Type B pancreatic cell (in vitro differentiated cells): ENCODE results near the gene LRMDA. TPM values are rescaled to one million over a fixed set of nuclear protein-coding genes. Genes with fewer than 3 reads are reported as not detected.

Experiments used
- DNase-seq: peaks from one replicate; pipeline ENCODE4 v3.0.0; 2021; ENCODE audit warnings: mixed read lengths; ENCODE audit not compliant: unreplicated experiment; ENCODE audit errors: extremely low spot score
- H3K27ac Mint-ChIP-seq: 2 replicates; pipeline ENCODE4 v1.8.0; 2021; ENCODE audit warnings: mild to moderate bottlenecking, mixed read lengths
- H3K27me3 Mint-ChIP-seq: 2 replicates; pipeline ENCODE4 v1.8.0; 2021; ENCODE audit warnings: mixed read lengths
- H3K36me3 Mint-ChIP-seq: 2 replicates; pipeline ENCODE4 v1.8.0; 2021; ENCODE audit warnings: mixed read lengths
- H3K4me1 Mint-ChIP-seq: one replicate; pipeline ENCODE4 v1.8.0; 2021; ENCODE audit warnings: mixed read lengths; ENCODE audit not compliant: unreplicated experiment
- H3K4me3 Mint-ChIP-seq: 2 replicates; pipeline ENCODE4 v1.8.0; 2021; ENCODE audit warnings: mild to moderate bottlenecking, mixed read lengths
- H3K9me3 Mint-ChIP-seq: 2 replicates; pipeline ENCODE4 v1.8.0; 2021; ENCODE audit warnings: mixed read lengths
- total RNA-seq: library from RNA; stranded (reverse); gene quantifications from 2 replicates; pipeline ENCODE4 v1.2.1, GENCODE V29; 2021; ENCODE audit warnings: low replicate concordance
- TF ChIP-seq, protein P1 (sequence below): fragments of 200-600 bp; sonication (generic); conservative IDR thresholded peaks from 2 replicates; pipeline ENCODE4 v1.5.0; 2021; ENCODE audit warnings: antibody characterized with exemption, mild to moderate bottlenecking

Gene LRMDA
- total RNA-seq, 1 donor from 2014 or later, result 2.0 TPM

DNA sequence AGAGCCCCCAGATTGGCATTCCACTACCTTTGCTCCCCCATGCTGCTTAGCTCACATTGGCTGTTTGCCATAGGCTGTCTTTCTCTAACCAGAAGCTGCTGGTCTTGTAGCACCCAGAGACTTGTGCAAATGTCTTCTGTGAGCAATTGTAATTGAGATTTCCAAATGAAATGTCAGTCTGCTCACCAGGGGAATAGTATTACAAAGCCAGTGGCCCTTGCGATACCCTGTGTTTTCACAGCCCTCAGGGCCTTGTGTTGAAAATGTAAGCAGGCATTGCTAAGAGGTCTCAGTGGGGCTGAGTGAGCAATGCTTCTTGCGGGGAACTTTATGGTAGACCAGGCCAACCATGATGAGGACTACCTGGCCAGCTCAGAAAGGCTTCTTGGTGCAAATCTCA is 746.5 kb downstream of the LRMDA start:
- TF ChIP-seq, protein P1, sequence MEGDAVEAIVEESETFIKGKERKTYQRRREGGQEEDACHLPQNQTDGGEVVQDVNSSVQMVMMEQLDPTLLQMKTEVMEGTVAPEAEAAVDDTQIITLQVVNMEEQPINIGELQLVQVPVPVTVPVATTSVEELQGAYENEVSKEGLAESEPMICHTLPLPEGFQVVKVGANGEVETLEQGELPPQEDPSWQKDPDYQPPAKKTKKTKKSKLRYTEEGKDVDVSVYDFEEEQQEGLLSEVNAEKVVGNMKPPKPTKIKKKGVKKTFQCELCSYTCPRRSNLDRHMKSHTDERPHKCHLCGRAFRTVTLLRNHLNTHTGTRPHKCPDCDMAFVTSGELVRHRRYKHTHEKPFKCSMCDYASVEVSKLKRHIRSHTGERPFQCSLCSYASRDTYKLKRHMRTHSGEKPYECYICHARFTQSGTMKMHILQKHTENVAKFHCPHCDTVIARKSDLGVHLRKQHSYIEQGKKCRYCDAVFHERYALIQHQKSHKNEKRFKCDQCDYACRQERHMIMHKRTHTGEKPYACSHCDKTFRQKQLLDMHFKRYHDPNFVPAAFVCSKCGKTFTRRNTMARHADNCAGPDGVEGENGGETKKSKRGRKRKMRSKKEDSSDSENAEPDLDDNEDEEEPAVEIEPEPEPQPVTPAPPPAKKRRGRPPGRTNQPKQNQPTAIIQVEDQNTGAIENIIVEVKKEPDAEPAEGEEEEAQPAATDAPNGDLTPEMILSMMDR, result no peak
- no peak overlapping the region for H3K4me3 Mint-ChIP-seq
- H3K27me3 Mint-ChIP-seq, result peaks cover 25% of the 10 kb centered on the region
- peaks cover 3% of the 10 kb centered on the region for H3K9me3 Mint-ChIP-seq
- no peak overlapping the region for H3K27ac Mint-ChIP-seq
- peaks cover 14% of the 10 kb centered on the region for H3K4me1 Mint-ChIP-seq
- no peaks in the 10 kb centered on the region for H3K36me3 Mint-ChIP-seq
- no peak for DNase-seq

DNA sequence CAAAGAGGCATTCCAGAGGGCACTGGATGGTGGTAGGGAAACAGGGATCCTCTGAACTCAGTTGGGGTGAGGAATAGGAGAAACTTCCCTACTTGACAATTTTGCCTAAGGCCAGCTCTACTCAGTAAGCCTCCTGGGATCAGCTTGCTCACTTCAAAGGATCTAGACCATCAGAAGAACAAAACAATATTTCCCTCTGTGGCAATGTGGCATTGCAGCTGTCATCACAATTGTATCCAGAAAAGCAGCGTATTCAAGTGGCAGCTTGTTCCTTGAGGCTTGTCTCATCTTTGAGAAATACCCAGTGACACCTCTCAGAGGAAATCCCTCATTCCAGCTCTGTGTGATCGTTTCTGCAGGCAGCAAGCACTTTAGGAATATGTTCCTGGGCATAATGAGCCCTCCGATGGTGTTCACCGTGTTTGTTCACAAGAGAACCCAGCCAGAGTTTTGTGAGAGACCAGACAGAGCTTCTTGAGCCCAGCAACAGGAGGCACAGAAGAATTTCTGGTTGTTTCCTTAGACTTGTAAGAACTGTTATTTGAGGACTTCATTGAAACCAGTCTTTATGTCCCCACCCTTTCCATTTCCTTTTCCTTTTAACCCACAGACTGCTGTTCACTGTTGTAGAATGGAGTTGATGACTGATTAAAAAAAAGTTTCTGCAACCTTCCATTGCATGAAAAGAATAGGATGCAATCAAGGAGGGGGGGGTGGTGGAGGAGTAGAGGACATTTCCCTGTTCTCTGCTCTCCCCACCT is 747.3 kb downstream of the LRMDA start:
- DNase-seq, result no peak
- Mint-ChIP-seq H3K27ac (no peak overlapping the region), H3K36me3 (no peaks in the 10 kb centered on the region), H3K4me3 (no peak overlapping the region), H3K9me3 (peaks cover 3% of the 10 kb centered on the region), H3K27me3 (peaks cover 28% of the 10 kb centered on the region), H3K4me1 (peaks cover 14% of the 10 kb centered on the region)
- TF ChIP-seq, protein P1, result no peak

DNA sequence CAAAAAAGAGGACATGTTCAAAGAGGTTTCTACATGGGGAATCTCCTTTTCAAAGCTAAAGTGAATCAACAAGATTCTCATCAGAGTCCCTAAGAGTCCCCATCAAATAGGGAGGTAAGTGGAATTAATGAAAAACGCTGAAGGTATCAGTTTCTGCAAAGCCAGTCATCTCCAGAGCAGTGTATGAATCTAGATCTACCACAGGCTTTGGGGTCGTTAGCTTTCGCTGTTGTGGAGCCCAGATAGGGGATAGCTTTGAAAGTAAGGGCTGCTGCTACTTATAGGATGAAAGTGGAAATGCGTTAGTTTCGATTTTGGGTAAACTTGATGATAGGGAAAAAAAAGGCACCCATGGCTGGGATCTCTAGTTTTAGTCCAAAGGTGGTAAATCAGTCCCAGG is 748.4 kb downstream of the LRMDA start:
- TF ChIP-seq, protein P1, result no peak
- no peaks in the 10 kb centered on the region for H3K36me3 Mint-ChIP-seq
- peaks cover 14% of the 10 kb centered on the region for H3K4me1 Mint-ChIP-seq
- no peak overlapping the region for H3K4me3 Mint-ChIP-seq
- no peak for DNase-seq
- peaks cover 33% of the 10 kb centered on the region for H3K27me3 Mint-ChIP-seq
- H3K27ac Mint-ChIP-seq, result no peak overlapping the region
- peaks cover 3% of the 10 kb centered on the region for H3K9me3 Mint-ChIP-seq

DNA sequence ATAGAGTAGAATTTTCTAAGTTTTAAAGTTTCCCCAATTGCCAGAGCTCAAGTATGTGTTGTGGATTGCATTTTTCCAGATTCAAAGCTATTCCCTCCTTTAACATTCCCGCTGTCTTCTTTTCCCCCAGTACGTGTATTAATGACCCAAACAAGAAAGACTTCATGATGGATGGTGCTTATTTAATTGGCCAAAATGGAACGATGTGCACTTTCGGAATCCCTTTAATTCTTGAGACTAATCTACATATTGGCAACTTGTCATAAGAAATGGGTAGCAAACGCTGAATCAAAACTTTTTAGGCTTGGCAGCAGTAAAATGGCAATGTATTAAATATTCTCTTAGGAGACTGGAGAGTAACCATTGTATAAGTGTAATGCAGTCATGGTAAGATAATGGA is 753.2 kb downstream of the LRMDA start:
- H3K36me3 Mint-ChIP-seq, result no peaks in the 10 kb centered on the region
- no peak for DNase-seq
- H3K27me3 Mint-ChIP-seq, result peaks cover 28% of the 10 kb centered on the region
- no peaks in the 10 kb centered on the region for H3K9me3 Mint-ChIP-seq
- TF ChIP-seq, protein P1, result no peak
- no peak overlapping the region for H3K4me3 Mint-ChIP-seq
- no peak overlapping the region for H3K27ac Mint-ChIP-seq
- H3K4me1 Mint-ChIP-seq, result peaks cover 14% of the 10 kb centered on the region

DNA sequence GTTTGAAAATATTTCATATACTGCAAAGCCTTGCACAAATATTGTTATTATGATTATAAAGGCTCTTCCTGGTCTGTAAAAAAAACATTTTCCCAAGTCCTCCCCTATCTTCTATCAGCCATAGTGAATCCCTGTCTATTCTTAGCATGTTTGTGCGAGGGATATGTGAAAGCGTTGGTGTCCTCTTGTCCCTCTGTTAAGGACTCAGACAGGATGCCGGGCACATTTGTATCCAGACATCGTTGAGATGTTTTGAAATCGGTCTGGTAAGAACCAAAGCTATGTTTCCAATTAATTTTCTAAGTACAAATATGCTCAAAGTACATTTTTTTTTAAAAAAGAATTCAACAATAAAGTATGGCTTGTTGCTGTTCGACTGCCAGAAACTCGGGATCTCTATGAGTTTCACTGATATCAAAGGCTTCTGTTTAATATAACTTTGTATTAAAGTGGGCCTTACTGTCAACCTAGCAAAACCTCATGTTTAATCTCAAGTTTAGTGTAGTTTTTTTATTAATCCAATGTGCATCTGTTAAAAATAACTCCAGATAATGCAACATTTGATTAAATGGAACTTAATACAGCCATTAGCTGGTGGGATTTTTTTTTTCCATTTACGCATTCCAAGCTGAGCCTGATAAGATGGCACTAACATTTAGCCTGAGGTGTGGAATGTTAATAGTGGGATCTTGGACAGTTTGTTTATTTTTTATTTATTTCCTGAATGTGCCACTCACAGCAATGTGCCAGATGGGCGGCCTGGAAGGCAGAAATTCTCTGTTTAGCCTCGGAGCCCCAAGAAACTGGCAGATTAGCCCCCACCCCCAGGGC is 754.3 kb downstream of the LRMDA start:
- peaks cover 31% of the 10 kb centered on the region for H3K27me3 Mint-ChIP-seq
- H3K4me1 Mint-ChIP-seq, result peaks cover 14% of the 10 kb centered on the region
- no peak overlapping the region for H3K4me3 Mint-ChIP-seq

More for the DNA sequence above, 754.3 kb downstream of the LRMDA start:
- TF ChIP-seq, protein P1, result no peak
- Mint-ChIP-seq H3K9me3 (no peaks in the 10 kb centered on the region), H3K27ac (no peak overlapping the region), H3K36me3 (no peaks in the 10 kb centered on the region)
- DNase-seq, result no peak
